SK-N-SH (cell line): ENCODE measurements around the gene HMOX1.

ENCODE experiments used
- CHD2 ChIP-seq: fragments of 150-350 bp; IDR thresholded peaks from 2 replicates; pipeline ENCODE4 v1.6.1; 2018; ENCODE audit warnings: low read length; ENCODE audit not compliant: partially characterized antibody
- EP300 ChIP-seq, 2 experiments: IDR thresholded peaks; 2 replicates each; pipeline versions ENCODE4 v1.4.0 to v1.6.1; 2012; ENCODE audit warnings: borderline replicate concordance in 1 of 2, low read depth in 1 of 2, low read length in 1 of 2
- NFIC ChIP-seq: IDR thresholded peaks from 2 replicates; pipeline ENCODE4 v1.4.0; 2012; ENCODE audit warnings: borderline replicate concordance
- RAD21 ChIP-seq: IDR thresholded peaks from 2 replicates; pipeline ENCODE4 v1.6.1; 2012; ENCODE audit warnings: mild to moderate bottlenecking, low read length
- RCOR1 ChIP-seq: fragments of 150-350 bp; IDR thresholded peaks from 2 replicates; pipeline ENCODE4 v1.6.1; 2017; ENCODE audit warnings: antibody characterized with exemption, low read length
- SIN3A ChIP-seq: IDR thresholded peaks from 2 replicates; pipeline ENCODE4 v1.6.1; 2012; ENCODE audit warnings: low read depth, mild to moderate bottlenecking, low read length, moderate library complexity, borderline replicate concordance
- YY1 ChIP-seq: IDR thresholded peaks from 2 replicates; pipeline ENCODE4 v1.4.0; 2012; ENCODE audit warnings: low read depth, mild to moderate bottlenecking
- TF ChIP-seq, protein P1 (sequence below): fragments of 200-600 bp; sonication (generic); IDR thresholded peaks from 2 replicates; pipeline ENCODE4 v1.6.1; 2017; ENCODE audit warnings: antibody characterized with exemption, mild to moderate bottlenecking, moderate library complexity
- TF ChIP-seq, protein P2 (sequence below): IDR thresholded peaks from 2 replicates; pipeline ENCODE4 v1.4.0; 2012; ENCODE audit warnings: low read depth

DNA sequence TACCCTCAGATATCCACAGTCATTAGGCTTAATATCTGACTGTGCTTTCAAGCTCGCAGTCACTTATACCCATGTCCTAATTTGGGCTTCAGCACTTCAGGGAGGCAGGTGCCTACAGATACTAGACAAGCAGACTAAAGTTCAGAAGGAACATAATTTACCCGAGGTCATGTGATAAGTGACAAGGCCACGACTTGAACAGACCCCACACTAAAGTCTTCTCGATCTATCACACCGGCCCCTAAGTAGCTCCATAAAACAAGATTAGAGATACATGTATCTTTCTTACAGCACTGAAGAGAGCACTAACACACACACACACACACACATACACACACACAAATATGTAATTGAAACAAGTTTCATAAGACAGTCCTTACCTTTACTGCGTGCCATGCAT is 48.6 kb upstream of the HMOX1 start:
- TF ChIP-seq EP300 (IDR thresholded peaks at IDR 0.05; ENCODE audit: borderline replicate concordance in 1 of 2, low read depth in 1 of 2, low read length in 1 of 2) (no peak), RAD21 (no peak), NFIC (no peak), SIN3A (no peak), CHD2 (no peak), YY1 (no peak), RCOR1 (no peak)
- TF ChIP-seq, protein P1, sequence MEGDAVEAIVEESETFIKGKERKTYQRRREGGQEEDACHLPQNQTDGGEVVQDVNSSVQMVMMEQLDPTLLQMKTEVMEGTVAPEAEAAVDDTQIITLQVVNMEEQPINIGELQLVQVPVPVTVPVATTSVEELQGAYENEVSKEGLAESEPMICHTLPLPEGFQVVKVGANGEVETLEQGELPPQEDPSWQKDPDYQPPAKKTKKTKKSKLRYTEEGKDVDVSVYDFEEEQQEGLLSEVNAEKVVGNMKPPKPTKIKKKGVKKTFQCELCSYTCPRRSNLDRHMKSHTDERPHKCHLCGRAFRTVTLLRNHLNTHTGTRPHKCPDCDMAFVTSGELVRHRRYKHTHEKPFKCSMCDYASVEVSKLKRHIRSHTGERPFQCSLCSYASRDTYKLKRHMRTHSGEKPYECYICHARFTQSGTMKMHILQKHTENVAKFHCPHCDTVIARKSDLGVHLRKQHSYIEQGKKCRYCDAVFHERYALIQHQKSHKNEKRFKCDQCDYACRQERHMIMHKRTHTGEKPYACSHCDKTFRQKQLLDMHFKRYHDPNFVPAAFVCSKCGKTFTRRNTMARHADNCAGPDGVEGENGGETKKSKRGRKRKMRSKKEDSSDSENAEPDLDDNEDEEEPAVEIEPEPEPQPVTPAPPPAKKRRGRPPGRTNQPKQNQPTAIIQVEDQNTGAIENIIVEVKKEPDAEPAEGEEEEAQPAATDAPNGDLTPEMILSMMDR: no peak
- TF ChIP-seq, protein P2, sequence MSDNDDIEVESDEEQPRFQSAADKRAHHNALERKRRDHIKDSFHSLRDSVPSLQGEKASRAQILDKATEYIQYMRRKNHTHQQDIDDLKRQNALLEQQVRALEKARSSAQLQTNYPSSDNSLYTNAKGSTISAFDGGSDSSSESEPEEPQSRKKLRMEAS: no peak
